Subcutaneous abdominal adipose tissue (tissue), 5 donors: ENCODE measurements around the gene TWIST2.

Experiments used
- H3K27ac ChIP-seq: one replicate; pipeline ENCODE4 v1.7.0; 2013; ENCODE audit warnings: low read depth, mild to moderate bottlenecking, inconsistent platforms, low read length, moderate library complexity
- H3K27me3 ChIP-seq, 5 donors: one replicate each; pipeline ENCODE4 v1.7.0; 2013; ENCODE audit warnings: low read length in 5 of 5, inconsistent platforms in 1 of 5; ENCODE audit not compliant: control insufficient read depth in 5 of 5, insufficient read depth in 4 of 5
- H3K36me3 ChIP-seq, 5 donors: one replicate each; pipeline ENCODE4 v1.7.0; 2013; ENCODE audit warnings: low read length in 5 of 5; ENCODE audit not compliant: control insufficient read depth in 5 of 5, insufficient read depth in 5 of 5
- H3K4me1 ChIP-seq, 5 donors: one replicate each; pipeline ENCODE4 v1.7.0; 2013; ENCODE audit warnings: low read length in 5 of 5, mild to moderate bottlenecking in 3 of 5, moderate library complexity in 1 of 5; ENCODE audit not compliant: control insufficient read depth in 5 of 5, insufficient read depth in 5 of 5
- H3K4me3 ChIP-seq, 5 donors: one replicate each; pipeline ENCODE4 v1.7.0; 2013; ENCODE audit warnings: low read length in 5 of 5, low read depth in 1 of 5
- H3K9ac ChIP-seq, 5 donors: one replicate each; pipeline ENCODE4 v1.7.0; 2013; ENCODE audit warnings: low read length in 5 of 5, mild to moderate bottlenecking in 4 of 5, moderate library complexity in 3 of 5
- H3K9me3 ChIP-seq, 5 donors: one replicate each; pipeline ENCODE4 v1.7.0; 2013; ENCODE audit warnings: low read length in 5 of 5; ENCODE audit not compliant: control insufficient read depth in 5 of 5
- donor health status: healthy.
- donor health status: healthy.
- donor health status: healthy.
- donor health status: healthy.
- donor health status: healthy.

The TWIST2 gene

GRCh38 chr2:238884122-238884811 lies 36.4 kb downstream of the TWIST2 start:
- Histone ChIP-seq H3K4me3 (no peak overlapping the region), H3K4me1 (peaks cover 8 to 65% (median 49%) of the 10 kb centered on the region in 5 donors), H3K27me3 (peaks cover 0 to 2% (median 0%) of the 10 kb centered on the region in 5 donors), H3K27ac (peak overlapping the region; percentile 79), H3K9me3 (no peaks in the 10 kb centered on the region), H3K36me3 (peaks cover 0 to 15% (median 9%) of the 10 kb centered on the region in 5 donors), H3K9ac (peak overlapping the region in 1 of 5 donors; percentile 49)

GRCh38 chr2:238884812-238885408 lies 37.0 kb downstream of the TWIST2 start:
- Histone ChIP-seq H3K4me3 (no peak overlapping the region), H3K27ac (peak overlapping the region; percentile 79), H3K36me3 (peaks cover 0 to 15% (median 8%) of the 10 kb centered on the region in 5 donors), H3K4me1 (peaks cover 3 to 60% (median 45%) of the 10 kb centered on the region in 5 donors), H3K9me3 (no peaks in the 10 kb centered on the region), H3K9ac (peak overlapping the region in 1 of 5 donors; percentile 7), H3K27me3 (peaks cover 0 to 2% (median 0%) of the 10 kb centered on the region in 5 donors)

DNA sequence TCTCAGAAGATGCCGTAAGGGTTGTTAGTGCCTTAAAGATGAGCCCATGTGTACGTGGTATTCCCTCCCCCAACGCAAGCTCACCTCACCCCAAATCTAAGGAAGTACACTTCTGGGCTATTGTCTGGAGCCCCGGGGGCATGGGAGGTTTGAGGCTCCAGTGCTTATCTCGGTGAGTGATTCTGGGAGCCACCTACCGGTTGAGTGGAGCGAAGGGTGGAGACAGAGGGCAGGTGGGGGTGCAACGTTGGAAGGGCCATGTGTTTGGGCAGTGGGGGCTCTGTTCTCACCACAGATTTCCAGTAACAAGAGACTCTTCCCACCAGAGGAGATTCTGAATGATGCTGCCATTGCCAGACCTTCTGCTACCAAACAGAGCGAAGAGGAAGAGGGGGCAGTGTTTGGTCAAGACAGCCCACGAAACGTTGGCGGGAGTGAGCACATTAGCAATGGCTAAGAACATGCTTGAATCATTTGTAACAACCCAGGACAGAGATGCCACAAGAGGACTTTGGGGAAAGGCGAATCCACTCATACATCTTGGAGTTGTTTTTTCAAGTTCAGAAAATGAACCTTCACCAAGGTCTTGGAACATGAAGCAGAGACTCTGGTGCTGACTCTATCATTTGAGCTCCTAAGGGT lies 38.7 kb downstream of the TWIST2 start:
- H3K36me3 ChIP-seq: peaks cover 0 to 18% (median 9%) of the 10 kb centered on the region in 5 donors
- H3K27ac ChIP-seq: peak overlapping the region; percentile 79
- peaks cover 0 to 2% (median 0%) of the 10 kb centered on the region in 5 donors for H3K27me3 ChIP-seq
- H3K9ac ChIP-seq: no peak overlapping the region
- H3K4me3 ChIP-seq: no peak overlapping the region
- H3K9me3 ChIP-seq: no peaks in the 10 kb centered on the region
- H3K4me1 ChIP-seq: peaks cover 3 to 72% (median 58%) of the 10 kb centered on the region in 5 donors

- Histone ChIP-seq H3K4me1 (peaks cover 5 to 72% (median 57%) of the 10 kb centered on the region in 5 donors), H3K9ac (no peak overlapping the region), H3K27me3 (peaks cover 0 to 2% (median 0%) of the 10 kb centered on the region in 5 donors), H3K36me3 (peaks cover 0 to 18% (median 9%) of the 10 kb centered on the region in 5 donors), H3K9me3 (no peaks in the 10 kb centered on the region), H3K4me3 (no peak overlapping the region), H3K27ac (peak overlapping the region; percentile 79)
These were observed 39.7 kb downstream of the TWIST2 start for GRCh38 chr2:238887616-238888015.

DNA sequence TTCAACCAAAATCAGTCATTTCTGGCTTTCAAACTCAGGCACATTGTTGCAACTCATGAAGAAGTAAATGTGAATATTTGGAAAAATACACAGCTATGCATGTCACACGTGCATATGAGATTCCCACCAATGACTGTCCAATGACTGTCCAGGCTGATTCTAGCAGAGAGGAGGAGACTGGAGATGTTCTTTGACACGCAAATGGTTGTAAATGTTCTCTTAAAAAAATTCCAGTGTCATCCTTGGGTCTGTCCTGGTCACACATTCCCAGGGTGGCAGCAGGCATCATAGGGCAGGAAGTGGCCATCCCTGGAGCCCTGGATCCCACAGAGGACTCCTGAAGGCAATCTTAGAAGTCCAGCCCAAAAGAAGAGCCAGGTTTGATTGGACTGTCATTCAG lies 40.9 kb downstream of the TWIST2 start:
- Histone ChIP-seq H3K9ac (no peak overlapping the region), H3K4me1 (peaks cover 5 to 72% (median 57%) of the 10 kb centered on the region in 5 donors), H3K4me3 (no peak overlapping the region), H3K9me3 (no peaks in the 10 kb centered on the region), H3K36me3 (peaks cover 0 to 18% (median 9%) of the 10 kb centered on the region in 5 donors), H3K27ac (no peak overlapping the region), H3K27me3 (peaks cover 0 to 2% (median 0%) of the 10 kb centered on the region in 5 donors)

GRCh38 chr2:238890131-238890530 lies 42.2 kb downstream of the TWIST2 start:
- no peak overlapping the region for H3K4me3 ChIP-seq
- peaks cover 0 to 18% (median 9%) of the 10 kb centered on the region in 5 donors for H3K36me3 ChIP-seq
- H3K9ac ChIP-seq: no peak overlapping the region
- H3K9me3 ChIP-seq: no peaks in the 10 kb centered on the region
- H3K27ac ChIP-seq: peak overlapping the region; percentile 68
- peaks cover 8 to 72% (median 57%) of the 10 kb centered on the region in 5 donors for H3K4me1 ChIP-seq
- H3K27me3 ChIP-seq: no peaks in the 10 kb centered on the region

DNA sequence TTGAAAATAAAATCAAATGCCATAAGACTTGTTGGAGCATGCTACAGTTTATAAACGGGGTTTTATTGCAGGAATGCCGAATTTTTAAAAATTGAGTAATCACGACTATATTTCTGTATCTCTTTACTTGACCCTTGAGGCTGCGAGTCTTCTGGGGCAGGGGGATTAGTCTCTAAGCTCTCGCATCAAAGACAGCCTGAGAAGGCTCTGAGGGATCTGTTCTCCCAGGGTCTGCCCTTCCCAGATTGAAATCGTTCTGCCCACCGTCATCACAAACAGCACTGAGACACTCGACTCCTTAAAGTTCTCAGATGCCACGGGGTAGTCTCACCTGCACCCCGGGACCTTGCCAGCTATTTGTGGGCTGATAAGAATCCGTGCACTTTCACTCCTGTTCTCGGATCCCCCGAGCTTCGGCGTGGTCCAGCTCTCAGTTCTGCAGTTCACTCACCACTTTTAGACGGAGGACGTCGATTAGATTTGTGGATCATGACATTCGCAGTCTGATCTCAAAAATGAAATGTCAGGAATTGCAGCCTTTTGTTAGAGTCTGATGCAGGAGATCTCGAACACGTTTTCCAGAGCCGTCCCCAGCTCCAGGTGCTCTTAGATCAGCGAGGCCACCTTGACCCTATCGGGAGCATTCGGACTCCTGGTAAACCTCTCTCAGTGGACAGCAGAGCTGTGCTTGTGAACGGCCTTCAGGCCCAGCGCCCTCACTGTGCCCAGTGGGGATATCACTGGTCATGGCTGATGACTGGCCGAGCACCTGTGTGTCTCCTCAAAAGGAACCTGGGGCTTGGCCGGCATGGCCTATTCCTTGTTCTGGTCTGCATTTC lies 43.0 kb downstream of the TWIST2 start:
- peaks cover 9 to 72% (median 58%) of the 10 kb centered on the region in 5 donors for H3K4me1 ChIP-seq
- H3K9me3 ChIP-seq: no peaks in the 10 kb centered on the region
- peak overlapping the region; percentile 68 for H3K27ac ChIP-seq
- peaks cover 0 to 18% (median 9%) of the 10 kb centered on the region in 5 donors for H3K36me3 ChIP-seq
- peak overlapping the region in 1 of 5 donors; percentile 44 for H3K9ac ChIP-seq
- H3K27me3 ChIP-seq: peaks cover 0 to 1% (median 0%) of the 10 kb centered on the region in 5 donors
- no peak overlapping the region for H3K4me3 ChIP-seq

- Histone ChIP-seq H3K4me3 (no peak overlapping the region), H3K9me3 (no peaks in the 10 kb centered on the region), H3K4me1 (peaks cover 13 to 72% (median 66%) of the 10 kb centered on the region in 5 donors), H3K9ac (peak overlapping the region in 1 of 5 donors; percentile 44), H3K36me3 (peaks cover 0 to 15% (median 8%) of the 10 kb centered on the region in 5 donors), H3K27me3 (peaks cover 0 to 2% (median 0%) of the 10 kb centered on the region in 5 donors), H3K27ac (peak overlapping the region; percentile 68)
These were observed 43.7 kb downstream of the TWIST2 start for GRCh38 chr2:238891457-238892203.

- no peaks in the 10 kb centered on the region for H3K9me3 ChIP-seq
- peaks cover 0 to 2% (median 0%) of the 10 kb centered on the region in 5 donors for H3K27me3 ChIP-seq
- H3K27ac ChIP-seq: peak overlapping the region; percentile 68
- peaks cover 13 to 77% (median 71%) of the 10 kb centered on the region in 5 donors for H3K4me1 ChIP-seq
- H3K4me3 ChIP-seq: no peak overlapping the region
- H3K36me3 ChIP-seq: peaks cover 0 to 10% (median 3%) of the 10 kb centered on the region in 5 donors
- no peak overlapping the region for H3K9ac ChIP-seq
These were observed 44.3 kb downstream of the TWIST2 start for GRCh38 chr2:238892204-238892500.
